DLD1 (cell line): Measurements from ENCODE around the gene PIM3.

Experiments
- in situ Hi-C: cut with HindIII; loops from 2 replicates; pipeline ENCODE4 v1.10.0; 2017; ENCODE audit warnings: low sequenced_read_pairs

Gene PIM3

GRCh38 chr22:49966041-49966773, 5.6 kb downstream of the PIM3 start:
- in situ Hi-C loops = no loop called here

- in situ Hi-C loops = no loop called here
Measured at GRCh38 chr22:49966774-49967705, 6.5 kb downstream of the PIM3 start.

GRCh38 chr22:49967706-49968208, 7.2 kb downstream of the PIM3 start:
- in situ Hi-C loops = no loop called here

GRCh38 chr22:49968313-49968830, 7.8 kb downstream of the PIM3 start:
- in situ Hi-C loops = no loop called here

- in situ Hi-C loops = no loop called here
Measured at GRCh38 chr22:49968831-49969661, 8.5 kb downstream of the PIM3 start.

- in situ Hi-C loops = no loop called here
Measured at GRCh38 chr22:49969751-49970527, 9.4 kb downstream of the PIM3 start.

GRCh38 chr22:49970528-49971231, 10.1 kb downstream of the PIM3 start:
- in situ Hi-C loops = no loop called here

- in situ Hi-C loops = no loop called here
Measured at GRCh38 chr22:49971232-49972162, 10.9 kb downstream of the PIM3 start.

- in situ Hi-C loops = no loop called here
Measured at GRCh38 chr22:49972163-49973017, 11.8 kb downstream of the PIM3 start.

GRCh38 chr22:49973018-49973961, 12.7 kb downstream of the PIM3 start:
- in situ Hi-C loops = no loop called here

GRCh38 chr22:49975543-49976389, 15.2 kb downstream of the PIM3 start:
- in situ Hi-C loops = no loop called here

- in situ Hi-C loops = no loop called here
Measured at GRCh38 chr22:49976439-49977175, 16.0 kb downstream of the PIM3 start.

GRCh38 chr22:49977578-49977977, 17.0 kb downstream of the PIM3 start:
- in situ Hi-C loops = no loop called here

GRCh38 chr22:49979587-49980264, 19.2 kb downstream of the PIM3 start:
- in situ Hi-C loops = no loop called here
